NCI-H345 (cell line): Measurements from ENCODE around the gene IQGAP2.
"Not testable (repeated sequence)": the region's sequence is repeated elsewhere in the genome, so short reads cannot be mapped to it uniquely, and the experiment has no call there.

Experiments
- DNase-seq: peaks from one replicate; lab custom pipeline; 2025; lab: John Stamatoyannopoulos, UW

IQGAP2 gene

DNA sequence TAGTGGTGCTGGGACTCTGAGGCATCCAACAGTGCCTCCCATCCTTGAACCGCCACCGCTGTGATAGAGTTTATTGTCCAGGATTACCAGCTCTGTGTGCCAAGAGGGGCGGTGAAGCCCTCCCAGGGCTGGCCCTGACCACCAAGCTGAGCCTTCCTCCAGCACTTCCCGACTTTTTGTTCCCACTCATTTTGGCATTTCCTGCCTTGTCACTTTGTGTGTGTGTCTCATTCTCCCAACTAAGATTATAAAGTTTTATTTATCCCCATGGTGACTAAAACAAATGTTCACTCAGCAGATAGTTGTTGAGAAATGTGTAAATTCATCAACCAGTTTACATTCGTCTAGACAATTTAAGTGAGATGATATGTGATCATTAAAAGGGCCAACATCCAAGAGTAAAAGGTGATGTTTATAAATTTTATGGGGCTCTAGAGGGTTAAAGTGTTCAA lies 315.3 kb downstream of the IQGAP2 start:
- no peak for DNase-seq

- no peak for DNase-seq
These were observed 315.8 kb downstream of the IQGAP2 start for GRCh38 chr5:76718880-76719279.

- no peak for DNase-seq
These were observed 318.0 kb downstream of the IQGAP2 start for GRCh38 chr5:76720988-76721569.

- DNase-seq, result no peak
These were observed 320.2 kb downstream of the IQGAP2 start for GRCh38 chr5:76723266-76723665.

DNA sequence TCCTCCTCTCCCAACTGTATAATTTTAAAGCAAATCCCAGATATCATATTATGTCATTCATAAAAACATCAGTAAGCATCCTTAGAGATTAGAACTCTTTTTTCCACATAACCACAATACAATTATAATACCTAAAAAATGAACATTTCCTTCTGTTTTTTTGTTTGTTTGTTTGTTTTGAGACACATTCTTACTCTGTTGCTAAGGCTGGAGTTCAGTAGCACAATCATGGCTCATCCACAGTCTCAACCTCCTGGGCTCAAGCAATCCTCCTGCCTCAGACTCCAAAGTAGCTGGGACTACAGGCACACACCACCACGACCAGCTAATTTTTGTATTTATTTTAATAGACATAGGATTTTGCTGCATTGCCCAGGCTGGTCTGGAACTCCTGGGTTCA lies 320.8 kb downstream of the IQGAP2 start:
- no peak for DNase-seq

DNA sequence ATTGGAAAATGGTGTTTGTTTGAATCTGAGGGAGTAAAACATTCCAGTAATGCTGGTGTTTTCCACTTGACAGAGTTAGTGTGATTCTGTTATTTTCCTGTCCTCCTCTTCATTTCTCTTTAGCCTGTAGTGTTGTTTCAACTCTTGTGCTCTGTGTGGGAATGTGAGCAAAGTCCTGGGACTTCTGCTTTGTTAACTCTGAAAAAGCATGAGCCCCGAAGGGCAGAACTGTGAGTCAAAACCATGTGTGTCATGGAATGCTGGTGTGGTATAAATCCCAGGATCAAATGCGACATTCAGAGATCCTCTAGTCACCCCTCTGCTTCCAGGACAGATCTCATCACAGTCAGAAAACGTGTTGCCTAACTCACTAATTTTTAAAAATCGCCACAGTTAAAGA lies 321.8 kb downstream of the IQGAP2 start:
- DNase-seq, result no peak

DNA sequence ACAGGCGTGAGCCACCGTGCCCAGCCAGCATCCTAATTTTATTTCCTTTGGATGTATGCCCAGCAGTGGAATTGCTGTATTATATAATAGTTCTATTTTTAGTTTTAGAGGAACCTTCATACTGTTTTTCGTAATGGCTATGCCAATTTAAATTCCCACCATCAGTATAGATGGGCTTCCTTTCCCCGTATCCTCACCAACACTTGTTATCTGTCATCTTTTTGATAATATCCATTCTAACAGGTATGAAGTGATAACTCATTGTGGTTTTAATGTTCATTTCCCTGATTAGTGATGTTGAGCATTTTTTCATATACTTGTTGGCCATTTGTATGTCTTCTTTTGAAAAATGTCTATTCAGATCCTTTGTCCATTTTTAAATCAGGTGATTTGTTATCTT lies 325.9 kb downstream of the IQGAP2 start:
- no peak for DNase-seq

DNA sequence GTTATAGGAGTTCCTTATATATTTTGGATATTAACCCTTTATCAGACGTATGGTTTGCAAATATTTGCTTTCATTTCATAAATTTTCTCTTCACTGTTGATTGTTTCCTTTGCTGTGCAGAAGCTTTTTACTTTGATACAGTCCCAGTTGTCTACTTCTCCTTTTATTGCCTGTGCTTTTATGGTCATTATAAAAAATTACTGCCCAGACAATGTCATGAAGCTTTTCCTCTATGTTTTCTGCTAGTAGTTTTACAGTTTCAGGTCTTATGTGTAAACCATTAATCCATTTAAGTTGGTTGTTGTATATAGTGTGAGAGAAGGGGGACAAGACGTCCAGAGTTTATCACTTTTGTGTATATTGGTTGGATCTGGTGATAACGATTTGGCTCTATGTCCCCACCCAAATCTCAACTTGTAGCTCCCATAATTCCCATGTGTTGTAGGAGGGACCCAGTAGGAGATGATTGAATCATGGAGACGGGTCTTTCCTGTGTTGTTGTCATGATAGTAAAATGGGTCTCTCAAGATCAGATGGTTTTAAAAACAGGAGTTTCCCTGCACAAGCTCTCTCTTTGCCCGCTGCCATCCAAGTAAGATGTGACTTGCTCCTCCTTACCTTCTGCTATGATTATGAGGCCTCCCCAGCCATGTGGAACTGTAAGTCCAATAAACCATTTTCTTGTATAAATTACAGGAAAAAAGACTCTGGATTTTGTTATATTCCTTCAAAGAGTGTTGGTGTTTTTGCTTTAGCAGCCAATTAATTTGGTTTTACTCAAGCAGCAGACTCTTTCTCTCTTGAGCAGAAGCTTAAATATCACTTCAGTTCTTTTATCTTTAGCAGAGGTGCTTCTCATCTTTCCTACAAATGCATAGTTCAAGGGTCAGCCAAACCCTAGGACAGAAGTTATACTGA lies 326.5 kb downstream of the IQGAP2 start:
- no peak for DNase-seq

- DNase-seq, result no peak
These were observed 329.4 kb downstream of the IQGAP2 start for GRCh38 chr5:76732405-76733048.

GRCh38 chr5:76733049-76733417 lies 329.9 kb downstream of the IQGAP2 start:
- DNase-seq, result no peak

DNA sequence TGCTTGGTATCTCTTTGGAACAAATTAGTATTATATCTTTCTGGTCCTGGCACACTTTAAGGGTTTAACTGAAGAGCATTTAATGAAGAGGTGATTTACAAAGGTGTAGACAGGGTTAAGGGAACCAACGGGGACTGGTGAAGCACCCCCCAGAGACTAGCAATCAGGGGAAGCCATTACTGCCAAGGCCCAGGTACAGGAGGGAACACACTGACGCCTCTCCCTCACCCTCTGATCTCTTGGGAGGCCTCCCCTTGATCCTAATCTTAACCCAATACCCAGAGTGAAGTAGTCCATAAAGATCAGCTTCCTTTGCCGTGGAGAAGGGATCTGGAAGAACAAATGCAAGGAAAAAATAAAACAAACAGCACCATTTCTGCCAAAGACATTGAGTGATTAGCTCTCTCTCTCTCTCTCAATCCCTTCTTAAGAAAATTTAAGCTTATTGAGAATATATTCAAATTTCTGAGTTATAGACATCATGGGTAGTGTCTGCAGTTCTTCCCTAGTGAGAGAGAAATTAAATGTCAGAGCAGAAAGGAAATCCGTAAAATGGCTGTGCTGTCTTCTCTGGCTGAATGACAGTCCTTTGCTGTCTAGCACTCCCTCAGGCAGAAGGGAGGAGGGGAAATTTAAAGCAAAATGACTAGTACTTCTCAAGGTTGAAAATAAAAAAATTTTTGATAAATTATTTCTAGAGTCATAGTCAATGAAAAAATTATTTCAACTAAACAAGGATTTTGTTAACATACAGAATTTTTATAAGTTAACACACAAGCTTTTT lies 332.9 kb downstream of the IQGAP2 start:
- DNase-seq, result no peak

DNA sequence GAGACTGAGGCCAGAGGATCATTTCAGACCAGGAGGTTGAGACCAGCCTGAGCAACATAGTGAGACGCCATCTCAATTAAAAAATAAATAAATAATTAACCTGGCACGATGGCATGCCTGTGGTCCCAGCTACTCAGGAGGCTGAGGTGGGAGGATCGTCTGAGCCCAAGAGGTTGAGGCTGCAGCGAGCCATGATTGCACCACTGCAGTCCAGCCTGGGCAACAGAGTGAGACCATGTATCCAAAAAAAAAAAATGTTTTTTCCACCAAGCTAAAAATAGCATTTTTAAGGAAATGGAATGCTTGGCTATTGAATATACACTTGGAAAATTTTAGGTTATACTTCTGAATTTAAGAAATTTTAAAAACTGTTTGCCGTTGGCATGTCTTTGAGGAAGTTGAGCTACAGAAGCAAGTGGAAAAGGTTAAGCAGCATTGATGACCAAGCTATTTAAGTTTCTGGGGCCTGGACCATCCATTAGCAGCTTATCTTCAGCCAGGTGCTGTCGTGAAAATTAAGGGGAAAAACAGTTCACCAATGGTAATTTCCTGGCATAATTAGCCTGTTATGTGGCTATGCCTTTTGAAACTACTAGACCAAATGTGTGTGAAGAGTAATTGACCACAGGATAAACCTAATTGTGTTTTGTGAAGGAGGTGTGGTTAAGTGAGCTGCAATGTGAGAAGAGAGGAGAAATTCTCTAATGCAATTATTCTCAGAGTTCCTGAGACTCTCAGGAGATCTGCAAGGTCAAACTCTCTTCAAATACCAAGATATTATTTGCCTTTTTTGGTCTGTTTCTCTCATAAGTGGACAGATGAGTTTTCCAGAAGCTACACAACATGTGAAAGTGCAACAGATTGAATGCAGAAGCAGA lies 333.8 kb downstream of the IQGAP2 start:
- DNase-seq, result no peak

DNA sequence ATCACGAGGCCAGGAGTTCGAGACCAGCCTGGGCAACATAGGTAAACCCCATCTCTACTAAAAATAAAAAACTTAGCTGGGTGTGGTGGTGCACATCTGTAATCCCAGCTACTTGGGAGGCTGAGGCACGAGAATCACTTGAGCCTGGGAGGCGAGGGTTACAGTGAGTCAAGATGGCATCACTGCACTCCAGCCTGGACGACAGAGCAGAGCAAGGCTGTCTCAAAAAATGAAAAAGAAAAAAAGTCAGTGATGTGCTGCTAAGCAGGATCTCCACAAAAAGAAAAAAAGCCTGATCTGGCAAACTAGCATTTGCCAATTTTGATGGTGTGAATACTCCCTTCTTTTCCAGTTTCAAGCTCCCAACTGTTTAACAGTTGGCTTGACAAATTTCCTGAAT lies 334.8 kb downstream of the IQGAP2 start:
- DNase-seq, result no peak

- not testable (repeated sequence) for DNase-seq
These were observed 338.4 kb downstream of the IQGAP2 start for GRCh38 chr5:76741506-76741905.

DNA sequence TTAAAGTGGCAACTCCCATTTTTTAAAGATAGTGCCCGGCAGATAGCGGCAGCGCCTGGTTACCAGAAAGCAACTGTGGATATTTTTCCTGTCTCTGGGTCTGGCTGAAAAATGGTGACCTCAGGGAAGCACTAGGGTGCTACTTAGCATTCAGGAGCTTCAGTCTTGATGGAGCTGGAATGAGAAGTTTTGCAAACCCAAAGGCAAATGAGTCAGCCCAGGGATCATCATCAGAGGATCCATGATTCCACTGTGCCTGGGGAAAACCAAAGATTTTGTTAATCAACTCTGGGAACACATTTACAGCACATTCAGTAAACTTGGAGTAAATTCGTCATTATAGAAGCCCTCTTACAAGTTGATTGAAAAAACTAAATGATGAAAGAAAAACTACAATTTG lies 339.5 kb downstream of the IQGAP2 start:
- DNase-seq, result no peak

DNA sequence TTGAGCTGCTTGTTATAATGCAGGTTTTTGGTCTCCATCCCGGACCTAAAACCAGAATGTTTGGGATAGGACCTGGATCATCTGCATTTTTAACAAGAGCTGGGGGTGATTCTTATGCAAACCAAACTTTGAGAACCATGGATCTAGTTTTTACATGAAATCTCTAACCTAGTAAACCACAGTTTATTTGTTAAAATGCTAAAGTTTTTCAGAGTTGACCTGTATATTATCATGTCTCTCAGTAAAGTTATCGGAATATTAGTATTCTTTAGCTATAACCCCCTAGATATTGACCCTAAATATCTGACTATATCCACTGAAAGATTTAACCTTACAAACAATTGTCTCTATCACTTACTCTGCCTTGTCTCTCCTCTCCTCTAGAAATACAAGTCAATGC lies 341.5 kb downstream of the IQGAP2 start:
- DNase-seq, result no peak

- DNase-seq, result no peak
These were observed 342.6 kb downstream of the IQGAP2 start for GRCh38 chr5:76745670-76746069.

DNA sequence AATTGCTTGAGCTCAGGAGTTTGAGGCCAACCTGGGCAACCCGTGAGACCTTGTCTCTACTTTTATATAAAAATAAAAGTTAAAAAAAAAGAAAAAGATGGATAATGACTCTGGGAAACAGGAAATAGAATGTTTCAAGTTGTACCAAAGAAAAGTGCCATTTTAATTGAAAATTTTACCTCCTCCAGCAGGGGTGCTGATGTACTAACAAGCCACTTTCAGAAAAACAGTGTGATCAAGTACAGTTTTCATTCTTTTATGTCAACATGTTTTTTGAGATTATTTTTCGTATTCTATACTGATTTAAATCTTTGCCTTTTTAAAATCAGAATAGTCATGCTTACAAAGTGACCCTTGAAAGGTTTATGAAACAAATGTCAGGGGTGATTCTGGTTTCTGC lies 343.6 kb downstream of the IQGAP2 start:
- no peak for DNase-seq

DNA sequence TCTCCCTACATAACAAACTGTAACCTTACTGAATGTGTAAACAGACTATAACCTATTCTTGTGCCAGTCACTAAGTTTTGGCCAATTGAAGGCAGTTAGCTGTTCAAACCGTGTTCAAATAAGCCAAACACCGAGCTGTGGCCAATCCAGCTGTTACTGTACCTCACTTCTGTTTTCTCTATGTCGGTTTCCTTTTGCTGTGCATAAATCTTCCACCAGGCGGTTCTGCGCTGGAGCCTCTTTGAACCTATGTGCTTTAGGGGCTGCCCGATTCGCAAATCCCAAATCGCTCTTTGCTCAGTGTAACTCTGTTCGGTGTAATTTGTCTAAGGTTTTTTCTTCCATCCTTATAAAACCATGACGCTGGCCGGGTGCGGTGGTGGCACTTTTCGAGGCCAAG lies 344.6 kb downstream of the IQGAP2 start:
- no peak for DNase-seq

GRCh38 chr5:76751291-76751690 lies 348.2 kb downstream of the IQGAP2 start:
- DNase-seq, result no peak

GRCh38 chr5:76754668-76755078 lies 351.6 kb downstream of the IQGAP2 start:
- no peak for DNase-seq
